ENCODE measurements around the gene ZNF785.
"Not testable (repeated sequence)": the region's sequence is repeated elsewhere in the genome, so short reads cannot be mapped to it uniquely, and the experiment has no call there.

The ZNF785 gene

DNA sequence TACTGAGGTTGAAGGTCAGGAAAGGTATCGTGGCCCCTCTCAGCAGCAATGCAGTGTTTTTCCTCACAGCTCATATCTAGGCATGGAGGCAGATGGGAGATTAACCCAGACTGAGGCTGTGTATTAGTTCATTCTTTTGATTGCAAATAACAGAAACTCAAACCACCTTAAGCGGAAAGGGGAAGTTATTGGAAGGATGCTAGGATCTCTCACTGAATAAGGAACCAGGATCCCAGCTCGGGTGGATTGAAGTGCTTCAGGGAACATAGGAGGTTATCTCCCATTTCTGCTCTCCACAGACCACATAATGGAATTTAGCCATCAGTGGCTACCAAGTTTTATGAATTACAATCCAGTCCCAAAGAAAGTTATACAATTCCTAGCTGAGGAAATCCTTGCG is 16.5 kb upstream of the ZNF785 start:
- no peak for DNase-seq

GRCh38 chr16:30600929-30601328 is 15.4 kb upstream of the ZNF785 start:
- DNase-seq: no peak

DNA sequence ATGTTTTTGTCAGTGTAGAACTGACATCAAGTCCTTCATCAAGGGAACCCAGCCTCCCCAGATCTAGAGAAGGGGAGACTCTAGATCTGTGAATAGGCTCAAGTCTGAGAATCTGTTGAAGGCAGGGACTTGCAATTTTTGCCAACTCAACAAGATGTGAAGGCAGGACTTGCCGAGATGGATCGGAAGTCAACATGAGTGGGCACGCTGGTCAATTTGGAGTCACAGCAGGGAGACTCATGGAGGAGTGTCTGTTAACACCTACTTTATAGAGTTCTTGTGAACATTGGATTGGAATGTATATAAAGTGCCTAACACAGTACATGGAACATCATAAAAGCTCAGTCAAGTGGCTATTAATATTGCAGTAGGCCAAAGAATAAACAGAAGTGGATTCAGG is 14.7 kb upstream of the ZNF785 start:
- no peak for DNase-seq

DNA sequence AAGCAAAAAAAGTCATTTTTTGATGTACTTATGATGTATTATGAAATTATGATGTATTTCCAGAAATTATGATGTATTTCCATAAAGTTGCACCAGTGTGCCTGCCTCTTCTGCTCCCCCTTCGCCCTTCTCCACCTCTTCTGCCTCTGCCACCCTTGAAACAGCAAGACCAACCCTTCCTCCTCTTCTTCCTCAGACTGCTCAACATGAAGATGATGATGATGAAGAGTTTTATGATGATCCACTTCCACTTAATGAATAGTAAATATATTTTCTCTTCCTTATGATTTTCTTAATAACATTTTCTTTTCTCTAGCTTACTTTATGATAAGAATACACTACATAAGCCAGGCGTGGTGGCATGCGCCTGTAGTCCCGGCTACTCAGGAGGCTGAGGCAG is 7.4 kb upstream of the ZNF785 start:
- DNase-seq: no peak

- not testable (repeated sequence) for DNase-seq
These were observed 5.4 kb upstream of the ZNF785 start for GRCh38 chr16:30590869-30591268.

DNA sequence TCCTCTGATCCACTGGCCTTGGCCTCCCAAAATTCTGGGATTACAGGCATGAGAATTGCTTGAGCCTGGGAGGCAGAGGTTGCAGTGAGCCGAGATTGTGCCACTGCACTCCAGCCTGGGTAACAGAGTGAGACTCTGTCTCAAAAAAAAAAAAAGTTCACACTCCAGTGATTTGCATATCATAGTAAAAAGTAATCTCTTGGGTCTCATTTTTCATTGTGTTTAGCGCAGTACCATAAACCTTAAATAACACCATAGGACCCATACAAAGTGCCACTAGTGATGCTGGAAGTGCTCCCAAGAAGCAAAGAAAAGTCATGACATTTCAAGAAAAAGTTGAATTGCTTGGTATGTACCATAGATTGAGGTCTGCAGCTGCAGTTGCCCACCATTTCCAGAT is 4.1 kb upstream of the ZNF785 start:
- DNase-seq: not testable (repeated sequence)

- DNase-seq: no peak
These were observed 3.2 kb upstream of the ZNF785 start for GRCh38 chr16:30588651-30589050.

GRCh38 chr16:30585022-30585399 is 486 bp downstream of the ZNF785 start:
- no peak for DNase-seq

GRCh38 chr16:30582611-30583340 is 2.7 kb downstream of the ZNF785 start:
- DNase-seq: no peak

- no peak for DNase-seq
These were observed 4.0 kb downstream of the ZNF785 start for GRCh38 chr16:30581457-30581856.

GRCh38 chr16:30574678-30575077 is 10.8 kb downstream of the ZNF785 start:
- no peak for DNase-seq

- peak; percentile 92 for DNase-seq
These were observed 13.8 kb downstream of the ZNF785 start, which contains the start of gene ZNF688 for GRCh38 chr16:30571445-30572322. TSS of gene ZNF688 (minus strand) at chr16:30571714. CDS start at chr16:30571629, 85 bp downstream.

DNA sequence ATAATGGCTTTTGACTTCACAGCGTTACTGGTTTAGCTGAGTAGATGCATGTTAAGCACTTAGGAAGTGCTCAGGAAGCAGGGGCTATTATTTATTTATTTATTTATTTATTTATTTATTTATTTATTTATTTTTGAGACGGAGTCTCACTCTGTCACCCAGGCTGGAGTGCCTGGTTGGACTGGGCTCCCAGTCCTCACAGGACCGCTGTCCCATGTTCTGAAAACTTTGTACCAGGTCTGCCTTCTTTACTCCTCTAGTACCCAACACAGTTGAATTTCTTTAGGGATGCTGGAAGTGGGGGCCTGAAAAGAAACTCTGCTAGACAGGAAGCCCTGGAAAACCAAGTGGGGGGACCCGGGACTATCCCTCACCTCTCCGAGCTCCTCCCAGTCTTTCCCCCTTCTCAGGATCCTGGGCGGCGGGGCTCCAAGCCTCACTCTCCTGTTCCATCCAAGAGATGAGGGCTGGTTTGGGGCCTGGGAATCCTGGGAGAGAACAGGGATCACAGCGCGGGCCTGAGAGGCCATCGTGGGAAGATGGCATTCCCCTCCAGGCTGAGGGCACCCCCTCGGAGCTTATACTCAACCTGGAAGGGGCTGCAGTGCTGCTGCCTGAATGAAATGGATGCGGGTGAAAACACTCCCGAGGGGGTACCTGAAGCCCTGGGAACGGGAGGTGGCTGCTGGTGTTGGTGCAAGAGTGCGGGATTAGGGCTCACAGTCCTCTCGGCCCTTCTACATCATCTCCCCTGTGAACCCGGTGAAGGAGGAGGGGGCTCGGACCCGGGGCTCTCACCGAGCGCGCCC is 14.7 kb downstream of the ZNF785 start:
- no peak for DNase-seq

DNA sequence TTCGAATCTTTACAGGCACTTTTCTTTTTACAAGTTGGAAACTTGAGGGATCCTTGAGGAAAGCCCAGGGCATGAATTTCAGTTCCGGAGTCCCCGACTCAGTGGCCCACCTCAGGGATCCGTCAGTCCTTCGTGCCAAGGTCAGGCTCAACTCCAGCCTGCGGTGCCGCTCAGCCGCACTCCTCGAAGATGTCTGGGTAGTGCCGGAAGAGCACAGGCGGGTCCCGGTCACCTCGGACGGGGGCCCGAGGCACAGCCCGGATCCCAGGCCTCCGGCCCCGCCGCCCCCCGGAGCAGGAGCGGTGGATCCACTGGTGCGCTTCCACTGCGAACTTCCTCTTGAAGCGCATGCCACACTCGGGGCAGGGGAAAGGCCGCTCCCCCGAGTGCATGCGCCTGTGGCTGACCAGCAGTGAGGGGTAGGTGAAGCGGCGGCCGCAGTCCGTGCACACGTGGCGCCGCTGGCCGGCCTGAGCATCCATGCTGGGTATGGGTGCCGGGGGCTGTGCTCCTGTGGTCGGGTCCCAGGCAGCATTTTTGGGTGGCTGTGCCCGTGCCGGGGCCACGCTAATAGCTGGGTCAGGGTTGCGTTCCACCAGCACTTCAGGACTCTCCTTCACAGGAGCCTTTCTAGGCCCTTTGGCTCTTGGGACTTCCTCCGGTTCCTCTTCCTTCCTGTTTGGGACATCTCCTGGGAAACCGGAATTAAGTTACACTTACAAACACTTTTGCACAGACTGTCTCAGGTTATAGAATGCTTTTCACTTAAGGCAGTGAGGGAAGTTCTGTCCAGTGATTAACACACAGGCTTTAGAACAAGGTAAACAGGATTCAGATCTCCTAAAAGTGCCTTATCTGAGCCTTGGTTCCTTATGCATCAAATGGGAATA is 15.5 kb downstream of the ZNF785 start:
- no peak for DNase-seq

DNA sequence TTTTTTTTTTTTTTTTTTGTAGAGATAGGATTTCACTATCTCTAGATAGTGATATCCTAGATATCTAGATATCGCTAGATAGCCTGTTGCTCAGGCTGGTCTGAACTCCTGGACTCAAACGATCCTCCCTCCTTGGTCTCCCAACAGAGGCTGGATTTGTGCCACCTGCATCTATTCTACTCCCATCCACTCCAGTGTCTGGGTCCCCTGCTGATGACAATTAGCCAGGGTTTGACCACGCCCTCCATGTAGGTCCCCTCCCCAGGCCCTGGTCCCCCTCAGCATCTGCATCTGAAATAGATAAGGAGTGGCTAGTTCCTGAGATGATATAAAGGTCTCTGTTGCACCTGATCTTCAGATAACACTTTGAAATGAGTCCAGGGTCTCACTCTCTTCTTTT is 16.2 kb downstream of the ZNF785 start:
- no peak for DNase-seq

- DNase-seq: peak; percentile 72
These were observed 17.4 kb downstream of the ZNF785 start for GRCh38 chr16:30567991-30568638.

DNA sequence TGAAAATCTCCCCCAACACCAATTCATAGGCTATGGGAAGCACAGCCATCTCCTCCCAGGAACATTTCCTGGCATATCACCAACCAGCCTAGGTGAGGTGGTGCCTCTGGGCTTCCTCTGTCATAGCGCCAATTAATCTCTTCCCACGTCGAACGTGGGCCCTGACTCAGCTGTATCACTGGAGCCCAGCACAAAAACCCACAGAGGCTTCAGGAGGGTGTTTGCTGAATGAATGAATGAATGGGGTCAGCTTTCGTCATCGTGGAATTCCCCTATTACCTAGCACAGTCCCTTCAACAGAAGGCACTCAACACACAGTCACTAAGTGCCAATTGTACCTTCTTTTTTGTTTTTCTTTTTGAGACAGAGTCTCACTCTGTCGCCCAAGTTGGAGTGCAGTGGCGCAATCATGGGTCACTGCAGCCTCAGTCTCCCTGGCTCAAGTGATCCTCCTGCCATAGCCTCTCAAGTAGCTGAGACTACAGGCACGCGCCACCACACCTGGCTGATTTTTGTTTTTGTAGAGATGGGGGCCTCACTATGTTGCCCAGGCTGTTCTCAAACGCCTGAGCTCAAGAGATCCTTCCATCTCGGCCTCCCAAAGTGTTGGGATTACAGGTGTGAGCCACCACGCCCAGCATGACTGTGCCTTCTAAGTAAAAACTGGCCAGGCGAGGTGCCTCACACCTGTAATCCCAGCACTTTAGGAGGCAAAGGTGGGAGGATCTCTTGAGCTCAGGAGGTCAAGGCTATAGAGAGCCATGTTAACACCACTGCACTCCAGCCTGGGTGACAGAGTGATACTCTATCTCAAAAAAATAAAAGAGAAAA is 18.1 kb downstream of the ZNF785 start:
- DNase-seq: peak; percentile 73

GRCh38 chr16:30566531-30566930 is 19.0 kb downstream of the ZNF785 start:
- no peak for DNase-seq

DNA sequence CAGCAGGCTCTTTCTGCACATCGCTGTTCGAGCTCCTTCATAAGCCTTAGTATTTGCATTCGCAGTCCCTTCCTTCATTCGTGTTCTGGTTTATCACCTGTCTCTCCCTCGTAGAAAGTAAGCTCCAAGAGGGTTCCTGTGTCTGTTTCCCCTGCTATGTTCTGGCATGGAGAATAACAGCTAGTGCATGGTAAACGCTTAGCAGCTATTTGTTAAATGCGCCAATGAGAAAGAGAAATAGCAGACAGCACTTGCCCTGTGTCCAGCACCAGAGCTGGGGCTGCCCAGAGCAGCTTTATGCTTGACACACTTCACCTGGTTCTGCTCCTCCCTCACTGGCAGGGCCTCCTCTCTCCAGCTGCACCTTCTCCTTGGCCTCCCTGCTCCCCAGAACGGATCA is 19.5 kb downstream of the ZNF785 start:
- DNase-seq: no peak

GRCh38 chr16:30565526-30565925 is 20.0 kb downstream of the ZNF785 start:
- no peak for DNase-seq

DNA sequence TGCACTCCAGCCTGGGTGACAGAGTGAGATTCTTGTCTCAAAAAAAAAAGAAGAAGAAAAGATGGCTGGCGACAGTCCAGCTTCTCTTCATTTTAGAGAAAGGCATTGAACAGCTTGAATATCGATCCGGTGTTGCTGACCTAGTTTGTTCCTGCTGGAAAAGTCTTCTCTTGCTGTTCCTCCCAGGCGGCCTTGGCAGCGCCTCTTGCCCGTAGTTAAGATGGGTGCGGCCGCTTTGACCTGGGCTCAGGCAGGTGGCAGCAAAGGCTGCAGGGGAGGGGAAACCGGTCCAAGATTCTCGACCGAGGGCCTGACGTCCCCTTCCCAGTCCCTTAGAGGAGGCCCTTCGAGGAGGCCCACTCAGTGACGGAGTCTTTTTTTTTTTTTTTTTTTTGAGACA is 23.5 kb downstream of the ZNF785 start:
- DNase-seq: no peak

Data from NK-92 treated with Interleukin-12 subunit alpha and Interleukin-12 subunit beta, amount 100 ng/mL, for 24 hours (cell line).